ENCODE data around the gene RBMS3. TPM values are rescaled to one million over a fixed set of nuclear protein-coding genes. Genes with fewer than 3 reads are reported as not detected.

The RBMS3 gene
- total RNA-seq, 1 experiment from 2014 or later, result 0.42 TPM

GRCh38 chr3:29568355-29568754 is 287.5 kb downstream of the RBMS3 start (continued):
- no peak for TF ChIP-seq POLR2AphosphoS5 (IDR thresholded peaks at IDR 0.05; ENCODE audit: low read depth, low read length)
- no peak for TF ChIP-seq TCF7L2 (IDR thresholded peaks at IDR 0.05; ENCODE audit: borderline replicate concordance, extremely low read depth, insufficient read depth, insufficient read length)
- no peak for TF ChIP-seq ZBTB33 (IDR thresholded peaks at IDR 0.05; ENCODE audit: extremely low read depth, insufficient replicate concordance, low read length)

GRCh38 chr3:29576181-29576580 is 295.3 kb downstream of the RBMS3 start:
- Histone ChIP-seq H3K4me1 (ENCODE audit: control insufficient read depth in 1 of 2, insufficient read depth in 2 of 2, low read length in 2 of 2) (no peaks in the 10 kb centered on the region), H3K79me2 (ENCODE audit: insufficient read depth, low read length) (no peaks in the 10 kb centered on the region), H3K27ac (ENCODE audit: low read depth, low read length) (no peak overlapping the region), H3K9me2 (ENCODE audit: insufficient read depth) (no peaks in the 10 kb centered on the region), H4K20me1 (ENCODE audit: insufficient read depth) (no peaks in the 10 kb centered on the region), H3K4me2 (ENCODE audit: low read length) (no peak overlapping the region), H3K36me3 (ENCODE audit: control insufficient read depth in 1 of 2, insufficient read depth in 2 of 2, low read length in 2 of 2) (no peaks in the 10 kb centered on the region), H3K27me3 (ENCODE audit: insufficient read depth, low read length) (no peaks in the 10 kb centered on the region), H3K9ac (ENCODE audit: low read length) (no peak overlapping the region), H3K9me3 (ENCODE audit: control insufficient read depth in 1 of 2, insufficient read depth in 1 of 2, low read depth in 1 of 2, low read length in 2 of 2) (no peaks in the 10 kb centered on the region), H2AFZ (ENCODE audit: low read depth, low read length, poor library complexity, severe bottlenecking) (no peak overlapping the region), H3K4me3 (replicated peaks in 1 of 2; ENCODE audit: low read depth in 1 of 2, low read length in 2 of 2) (no peak overlapping the region)
- POLR2A ChIA-PET, result no interaction called here
- DNase-seq (ENCODE audit: low read depth, low spot score) (no peak), ATAC-seq (no peak)
- CTCF ChIA-PET, result no interaction called here
- RAD21 ChIA-PET (ENCODE audit: low non-redundant PET in 1 of 2, low total read pairs in 2 of 2, uncharacterized antibody in 2 of 2, unreplicated experiment in 2 of 2), result no interaction called here
- intact Hi-C loops (cut with micrococcal nuclease), result no loop called here
- TF ChIP-seq CTCF (IDR thresholded peaks at IDR 0.05 in 2 of 3, conservative IDR thresholded peaks at IDR 0.05 in 1 of 3; ENCODE audit: borderline replicate concordance in 1 of 3, insufficient read depth in 1 of 3, low read depth in 2 of 3, low read length in 2 of 3) (no peak), CBX3 (IDR thresholded peaks at IDR 0.05; ENCODE audit: low read depth) (no peak), CEBPB (IDR thresholded peaks at IDR 0.05; ENCODE audit: low read depth) (no peak), ELF1 (IDR thresholded peaks at IDR 0.05; ENCODE audit: borderline replicate concordance, low read depth) (no peak), ZBTB33 (IDR thresholded peaks at IDR 0.05; ENCODE audit: extremely low read depth, insufficient replicate concordance, low read length) (no peak), EZH2 (IDR thresholded peaks at IDR 0.05) (no peak)
- TF ChIP-seq, protein P1, sequence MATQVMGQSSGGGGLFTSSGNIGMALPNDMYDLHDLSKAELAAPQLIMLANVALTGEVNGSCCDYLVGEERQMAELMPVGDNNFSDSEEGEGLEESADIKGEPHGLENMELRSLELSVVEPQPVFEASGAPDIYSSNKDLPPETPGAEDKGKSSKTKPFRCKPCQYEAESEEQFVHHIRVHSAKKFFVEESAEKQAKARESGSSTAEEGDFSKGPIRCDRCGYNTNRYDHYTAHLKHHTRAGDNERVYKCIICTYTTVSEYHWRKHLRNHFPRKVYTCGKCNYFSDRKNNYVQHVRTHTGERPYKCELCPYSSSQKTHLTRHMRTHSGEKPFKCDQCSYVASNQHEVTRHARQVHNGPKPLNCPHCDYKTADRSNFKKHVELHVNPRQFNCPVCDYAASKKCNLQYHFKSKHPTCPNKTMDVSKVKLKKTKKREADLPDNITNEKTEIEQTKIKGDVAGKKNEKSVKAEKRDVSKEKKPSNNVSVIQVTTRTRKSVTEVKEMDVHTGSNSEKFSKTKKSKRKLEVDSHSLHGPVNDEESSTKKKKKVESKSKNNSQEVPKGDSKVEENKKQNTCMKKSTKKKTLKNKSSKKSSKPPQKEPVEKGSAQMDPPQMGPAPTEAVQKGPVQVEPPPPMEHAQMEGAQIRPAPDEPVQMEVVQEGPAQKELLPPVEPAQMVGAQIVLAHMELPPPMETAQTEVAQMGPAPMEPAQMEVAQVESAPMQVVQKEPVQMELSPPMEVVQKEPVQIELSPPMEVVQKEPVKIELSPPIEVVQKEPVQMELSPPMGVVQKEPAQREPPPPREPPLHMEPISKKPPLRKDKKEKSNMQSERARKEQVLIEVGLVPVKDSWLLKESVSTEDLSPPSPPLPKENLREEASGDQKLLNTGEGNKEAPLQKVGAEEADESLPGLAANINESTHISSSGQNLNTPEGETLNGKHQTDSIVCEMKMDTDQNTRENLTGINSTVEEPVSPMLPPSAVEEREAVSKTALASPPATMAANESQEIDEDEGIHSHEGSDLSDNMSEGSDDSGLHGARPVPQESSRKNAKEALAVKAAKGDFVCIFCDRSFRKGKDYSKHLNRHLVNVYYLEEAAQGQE (IDR thresholded peaks at IDR 0.05; ENCODE audit: low read depth), result no peak
- BruUV-seq (replicated peaks), result no TSS peak

Data from HCT116 (cell line).